Lung (tissue), 12 donors: ENCODE results near the gene SPATA31C2. TPM values are rescaled to one million over a fixed set of nuclear protein-coding genes. Genes with fewer than 3 reads are reported as not detected.

Source experiments
- ATAC-seq: fragments of 200-7000 bp; cut with Tn5 transposase; one replicate; pipeline ENCODE4 v1.9.1; 2020; ENCODE audit warnings: moderate number of reproducible peaks; ENCODE audit not compliant: insufficient read depth, low FRiP score
- DNase-seq, 3 donors: peaks; one replicate each; pipeline ENCODE4 v3.0.0-alpha.2; 2013 to 2017
- H3K27ac ChIP-seq, 2 donors: one replicate each; pipeline ENCODE4 v1.5.1; 2013; ENCODE audit warnings: mild to moderate bottlenecking in 2 of 2, moderate library complexity in 2 of 2, control low read depth in 1 of 2, inconsistent platforms in 1 of 2, low read depth in 1 of 2, low read length in 1 of 2
- H3K27me3 ChIP-seq, 3 donors: one replicate each; pipeline ENCODE4 v1.5.1; 2013; ENCODE audit warnings: low read length in 2 of 3; ENCODE audit not compliant: control insufficient read depth in 3 of 3, insufficient read depth in 3 of 3
- H3K36me3 ChIP-seq, 4 donors: one replicate each; pipeline ENCODE4 v1.5.1; 2013; ENCODE audit warnings: low read length in 4 of 4, mild to moderate bottlenecking in 1 of 4, moderate library complexity in 1 of 4; ENCODE audit not compliant: control insufficient read depth in 4 of 4, insufficient read depth in 4 of 4
- H3K4me1 ChIP-seq, 5 donors: one replicate each; pipeline ENCODE4 v1.5.1; 2013; ENCODE audit warnings: low read length in 5 of 5, mild to moderate bottlenecking in 2 of 5, moderate library complexity in 1 of 5; ENCODE audit not compliant: control insufficient read depth in 5 of 5, insufficient read depth in 5 of 5
- H3K4me3 ChIP-seq: one replicate; pipeline ENCODE4 v1.5.1; 2013; ENCODE audit warnings: mild to moderate bottlenecking, control low read depth, moderate library complexity
- H3K9ac ChIP-seq, 2 donors: one replicate each; pipeline ENCODE4 v1.5.1; 2013; ENCODE audit warnings: low read length in 2 of 2, control low read depth in 1 of 2; ENCODE audit not compliant: insufficient read depth in 1 of 2
- H3K9me3 ChIP-seq, 4 donors: one replicate each; pipeline ENCODE4 v1.5.1; 2013; ENCODE audit warnings: low read length in 3 of 4, mild to moderate bottlenecking in 1 of 4, moderate library complexity in 1 of 4; ENCODE audit not compliant: control insufficient read depth in 4 of 4, insufficient read depth in 3 of 4
- WGBS, 2 donors: extraction: QIAGEN DNeasy Blood & Tissue Kit; methylation state at CpG; one replicate each; pipeline ENCODE4 v1.1.7; 2013; 5-methylcytosine and 5-hydroxymethylcytosine counted together
- polyA plus RNA-seq, 2 donors: library from polyadenylated mRNA; stranded (reverse); fragments of 200-250 nt; gene quantifications; one replicate each; pipeline ENCODE4 v1.2.1, GENCODE V29; 2013
- total RNA-seq, 2 donors: library from RNA; depleted of rRNA in 1 of 2; stranded (reverse); fragments of >200 nt in 1 of 2; gene quantifications; one replicate each; pipeline ENCODE4 v1.2.1, GENCODE V29; 2014 to 2021
- TF ChIP-seq, protein P1 (sequence below): IDR thresholded peaks from 2 replicates; pipeline ENCODE4 v1.5.1; 2012; ENCODE audit warnings: mild to moderate bottlenecking; ENCODE audit errors: control extremely low read depth, extremely low read depth
- donor health status: control.
- donor health status: control.
- donor health status: Bipolar disorder and iron deficiency.
- donor health status: healthy.
- donor health status: DM: yes; HTN: yes; CAD: no.

Gene SPATA31C2
- total and polyA plus RNA-seq, 4 donors = not detected

GRCh38 chr9:88173378-88173999 lies 35.2 kb upstream of the SPATA31C2 start:
- Histone ChIP-seq H3K4me1 (no peaks in the 10 kb centered on the region), H3K27me3 (no peaks in the 10 kb centered on the region), H3K36me3 (no peaks in the 10 kb centered on the region), H3K27ac (no peak overlapping the region), H3K9ac (no peak overlapping the region), H3K4me3 (no peak overlapping the region), H3K9me3 (peaks cover 0 to 4% (median 0%) of the 10 kb centered on the region in 4 donors)
- peak; percentile 32 to 62 (median 48) for DNase-seq
- WGBS, 2 donors = 61 to 63% methylated on average over 10 of the region's 10 CpGs
- TF ChIP-seq, protein P1, sequence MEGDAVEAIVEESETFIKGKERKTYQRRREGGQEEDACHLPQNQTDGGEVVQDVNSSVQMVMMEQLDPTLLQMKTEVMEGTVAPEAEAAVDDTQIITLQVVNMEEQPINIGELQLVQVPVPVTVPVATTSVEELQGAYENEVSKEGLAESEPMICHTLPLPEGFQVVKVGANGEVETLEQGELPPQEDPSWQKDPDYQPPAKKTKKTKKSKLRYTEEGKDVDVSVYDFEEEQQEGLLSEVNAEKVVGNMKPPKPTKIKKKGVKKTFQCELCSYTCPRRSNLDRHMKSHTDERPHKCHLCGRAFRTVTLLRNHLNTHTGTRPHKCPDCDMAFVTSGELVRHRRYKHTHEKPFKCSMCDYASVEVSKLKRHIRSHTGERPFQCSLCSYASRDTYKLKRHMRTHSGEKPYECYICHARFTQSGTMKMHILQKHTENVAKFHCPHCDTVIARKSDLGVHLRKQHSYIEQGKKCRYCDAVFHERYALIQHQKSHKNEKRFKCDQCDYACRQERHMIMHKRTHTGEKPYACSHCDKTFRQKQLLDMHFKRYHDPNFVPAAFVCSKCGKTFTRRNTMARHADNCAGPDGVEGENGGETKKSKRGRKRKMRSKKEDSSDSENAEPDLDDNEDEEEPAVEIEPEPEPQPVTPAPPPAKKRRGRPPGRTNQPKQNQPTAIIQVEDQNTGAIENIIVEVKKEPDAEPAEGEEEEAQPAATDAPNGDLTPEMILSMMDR = peak; percentile 68
- ATAC-seq = no peak

GRCh38 chr9:88169700-88170099 lies 31.4 kb upstream of the SPATA31C2 start:
- ATAC-seq (no peak), DNase-seq (no peak)
- Histone ChIP-seq H3K9ac (no peak overlapping the region), H3K9me3 (no peaks in the 10 kb centered on the region), H3K4me1 (peaks cover 0 to 10% (median 0%) of the 10 kb centered on the region in 5 donors), H3K27ac (no peak overlapping the region), H3K36me3 (no peaks in the 10 kb centered on the region), H3K4me3 (no peak overlapping the region), H3K27me3 (no peaks in the 10 kb centered on the region)
- TF ChIP-seq, protein P1 = no peak

GRCh38 chr9:88168564-88168963 lies 30.3 kb upstream of the SPATA31C2 start:
- Histone ChIP-seq H3K36me3 (no peaks in the 10 kb centered on the region), H3K27me3 (no peaks in the 10 kb centered on the region), H3K27ac (no peak overlapping the region), H3K9ac (no peak overlapping the region), H3K4me1 (peaks cover 0 to 10% (median 0%) of the 10 kb centered on the region in 5 donors), H3K9me3 (no peaks in the 10 kb centered on the region), H3K4me3 (no peak overlapping the region)
- WGBS, 2 donors = 58 to 61% methylated on average over 3 of the region's 3 CpGs
- TF ChIP-seq, protein P1 = no peak
- DNase-seq = no peak
- no peak for ATAC-seq

GRCh38 chr9:88166660-88167059 lies 28.4 kb upstream of the SPATA31C2 start:
- Histone ChIP-seq H3K36me3 (no peaks in the 10 kb centered on the region), H3K4me3 (no peak overlapping the region), H3K9ac (no peak overlapping the region), H3K9me3 (peaks cover 0 to 6% (median 3%) of the 10 kb centered on the region in 4 donors), H3K27ac (no peak overlapping the region), H3K27me3 (no peaks in the 10 kb centered on the region), H3K4me1 (peaks cover 0 to 10% (median 0%) of the 10 kb centered on the region in 5 donors)
- 94 to 100% methylated on average over 1 of the region's 1 CpG for WGBS, 2 donors
- ATAC-seq = no peak
- TF ChIP-seq, protein P1 = no peak
- no peak for DNase-seq
